Measurements from ENCODE around the gene ACAN.
A peak's percentile ranks its signal among the peaks of the same experiment; 100 is the strongest.

ACAN gene

DNA sequence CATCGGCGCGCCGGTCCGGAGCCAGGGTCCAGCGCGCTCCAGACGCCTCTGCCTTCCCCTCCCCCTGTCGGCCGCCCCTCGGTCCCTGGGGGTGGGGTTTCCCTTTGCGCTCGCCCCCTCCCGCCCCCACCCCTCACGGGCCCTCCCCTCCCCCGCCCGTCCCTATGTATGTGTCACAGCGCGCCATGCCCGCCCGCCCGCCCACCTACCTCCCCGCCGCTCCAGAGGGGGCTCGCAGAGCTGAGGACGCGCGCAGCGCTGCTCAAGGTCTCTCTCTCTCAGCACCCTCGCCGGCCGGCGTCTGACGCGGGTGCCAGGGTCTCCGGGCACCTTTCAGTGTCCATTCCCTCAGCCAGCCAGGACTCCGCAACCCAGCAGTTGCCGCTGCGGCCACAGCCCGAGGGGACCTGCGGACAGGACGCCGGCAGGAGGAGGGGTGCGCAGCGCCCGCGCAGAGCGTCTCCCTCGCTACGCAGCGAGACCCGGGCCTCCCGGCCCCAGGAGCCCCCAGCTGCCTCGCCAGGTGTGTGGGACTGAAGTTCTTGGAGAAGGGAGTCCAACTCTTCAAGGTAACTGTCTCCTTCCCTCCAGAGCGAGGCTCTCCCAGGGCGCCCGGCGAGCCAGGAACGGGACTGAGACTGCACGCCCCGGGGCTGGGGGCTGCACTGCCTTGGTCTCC is at the start of gene ACAN:
Gene ACAN, plus strand, starts transcription at position 196 of the 679 bp plus-strand sequence. CDS start 32,771 bp downstream, outside the sequence.
- no peak for DNase-seq

GRCh38 chr15:88756521-88756920 is 46.7 kb upstream of the ACAN start:
- no peak for DNase-seq

- DNase-seq: no peak
These were observed 46.3 kb upstream of the ACAN start for GRCh38 chr15:88756921-88757320.

GRCh38 chr15:88759872-88760271 is 43.4 kb upstream of the ACAN start:
- no peak for DNase-seq

DNA sequence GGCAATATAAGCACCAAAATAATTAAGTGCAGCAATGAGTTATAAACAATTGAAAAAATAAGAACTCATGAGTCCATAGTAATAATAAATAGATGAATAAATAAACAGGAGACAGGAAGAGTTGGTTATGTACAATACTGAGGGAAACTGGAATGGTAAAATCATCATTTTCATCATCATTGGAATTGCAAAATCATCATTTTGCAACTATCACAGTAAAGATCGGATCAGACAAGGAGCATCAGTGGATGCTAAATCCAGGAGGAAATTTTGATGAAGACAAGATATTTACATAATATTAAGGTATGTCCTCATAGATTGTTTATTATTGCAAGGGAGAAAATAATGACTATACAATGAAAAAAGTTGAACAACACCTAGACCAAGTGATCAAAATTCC is 38.8 kb upstream of the ACAN start:
- DNase-seq: no peak

DNA sequence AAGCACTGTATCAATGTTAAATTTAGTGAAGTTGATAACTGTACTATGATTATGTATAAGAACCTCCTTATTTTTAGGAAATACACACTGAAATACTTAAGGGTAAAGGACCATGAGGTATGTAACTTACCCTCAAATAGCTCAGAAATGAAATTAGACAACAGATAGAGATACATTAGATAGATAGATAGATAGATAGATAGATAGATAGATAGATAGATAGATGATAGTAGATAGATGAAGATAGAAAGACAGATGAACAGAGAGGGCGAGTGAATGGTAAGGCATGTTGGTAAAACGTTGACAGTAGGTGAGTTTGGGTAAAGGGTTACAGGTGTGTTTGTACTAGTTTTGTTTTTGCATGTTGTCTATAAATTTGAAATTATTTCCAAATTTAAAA is 38.0 kb upstream of the ACAN start:
- no peak for DNase-seq

- DNase-seq: no peak
These were observed 33.9 kb upstream of the ACAN start for GRCh38 chr15:88769161-88769971.

GRCh38 chr15:88775776-88776175 is 27.5 kb upstream of the ACAN start:
- DNase-seq: no peak

DNA sequence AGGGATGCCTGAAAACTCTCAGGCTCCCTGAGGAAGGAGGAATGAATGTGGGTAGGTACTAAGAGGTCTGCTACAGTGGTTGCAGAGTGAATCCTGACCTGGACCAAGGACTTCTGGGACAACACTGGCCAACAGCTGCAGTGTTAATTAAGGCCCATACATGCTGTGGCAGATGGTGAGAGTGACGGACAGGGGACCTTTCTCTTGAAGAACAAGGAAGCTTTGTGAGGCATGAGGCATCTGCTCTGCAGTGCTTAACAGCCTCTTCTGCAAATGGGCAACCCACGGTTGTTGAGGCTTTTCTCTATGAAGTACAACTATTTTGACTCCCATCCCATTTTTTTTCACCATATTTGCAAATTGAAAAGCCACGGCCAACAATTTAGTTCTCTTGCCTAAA is 26.6 kb upstream of the ACAN start:
- DNase-seq: peak in 1 of 2 experiments; percentile 71

GRCh38 chr15:88779944-88780343 is 23.3 kb upstream of the ACAN start:
- DNase-seq: no peak

DNA sequence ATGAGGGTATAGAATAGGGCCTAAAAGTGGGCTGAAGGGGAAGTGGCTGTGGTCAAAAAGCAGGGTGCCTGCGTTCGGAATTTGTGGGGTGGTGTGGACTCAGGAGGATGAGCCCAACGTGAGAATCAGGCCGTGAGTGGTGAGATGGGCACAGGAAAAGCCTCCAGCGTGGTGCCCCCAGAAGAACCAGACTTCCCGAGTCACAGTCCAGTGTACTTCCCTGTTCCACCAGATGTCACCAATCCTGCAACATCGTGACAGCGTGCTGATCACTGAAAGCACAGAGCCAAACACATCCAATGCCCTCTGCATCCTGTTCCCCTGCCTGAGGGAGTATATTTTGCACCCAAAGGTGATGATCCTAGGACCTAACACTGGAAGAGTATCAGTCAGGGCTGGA is 20.8 kb upstream of the ACAN start:
- DNase-seq: peak in 1 of 2 experiments; percentile 4

DNA sequence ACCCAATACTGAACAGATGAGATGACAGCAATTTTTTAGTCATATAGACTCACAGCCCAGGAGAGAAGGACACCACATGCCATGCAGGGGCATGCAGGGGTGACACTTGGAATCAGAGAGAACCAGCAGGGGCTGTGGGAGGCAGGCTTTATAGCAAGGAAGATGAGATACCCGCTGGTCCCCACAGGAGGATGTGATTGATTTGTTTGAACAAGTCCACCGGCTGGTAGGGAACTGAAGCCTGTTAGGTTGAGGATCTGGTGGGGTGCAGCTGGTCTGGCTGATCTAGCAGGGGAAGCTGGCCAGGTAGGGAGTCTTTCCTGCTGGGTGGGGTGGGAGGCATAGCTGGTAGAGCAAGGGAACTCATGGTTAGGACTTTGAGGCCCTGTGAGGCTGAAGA is 18.0 kb upstream of the ACAN start:
- no peak for DNase-seq

DNA sequence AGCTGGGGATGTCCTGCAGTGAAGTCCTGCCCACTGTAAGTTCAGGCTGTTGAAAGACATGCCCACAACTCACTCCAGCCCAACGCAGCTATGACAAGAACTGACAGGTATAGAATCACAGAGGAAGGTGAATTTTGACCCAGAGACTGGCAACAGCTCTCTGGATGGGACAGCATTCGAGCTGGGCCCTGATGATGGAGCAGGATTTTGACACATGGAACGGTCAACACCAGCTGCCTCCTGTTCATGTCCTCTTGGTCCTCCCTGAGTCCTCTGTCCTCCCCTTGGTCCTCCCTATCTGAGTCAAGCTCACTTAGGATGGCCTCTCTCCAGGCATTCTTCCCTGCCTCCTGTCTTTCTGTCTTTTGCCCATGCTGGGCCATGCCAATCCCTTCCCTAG is 15.2 kb upstream of the ACAN start:
- no peak for DNase-seq

- no peak for DNase-seq
These were observed 14.4 kb upstream of the ACAN start for GRCh38 chr15:88788816-88789215.

- DNase-seq: no peak
These were observed 12.8 kb upstream of the ACAN start for GRCh38 chr15:88790486-88790885.

DNA sequence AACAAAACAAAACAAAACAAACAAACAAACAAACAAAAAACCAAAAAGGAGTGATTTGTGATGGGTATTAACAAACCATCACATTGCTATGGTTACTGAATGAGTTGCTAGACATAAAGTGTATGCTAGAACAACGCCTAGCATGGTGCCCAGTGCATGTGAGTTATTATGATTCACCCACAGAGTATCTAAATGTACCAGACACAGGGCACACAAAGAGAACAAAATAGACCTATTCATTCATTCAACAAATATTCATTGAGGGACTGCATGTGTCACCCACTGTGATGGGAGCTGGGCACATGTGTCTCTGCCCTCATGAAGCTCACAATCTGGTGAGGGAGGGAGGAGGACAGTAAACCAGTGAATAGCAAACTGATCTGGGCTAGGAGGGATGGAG is 11.6 kb upstream of the ACAN start:
- no peak for DNase-seq

- DNase-seq: no peak
These were observed 10.6 kb upstream of the ACAN start for GRCh38 chr15:88792342-88793282.

GRCh38 chr15:88794001-88794400 is 9.2 kb upstream of the ACAN start:
- peak in 1 of 2 experiments; percentile 50 for DNase-seq

DNA sequence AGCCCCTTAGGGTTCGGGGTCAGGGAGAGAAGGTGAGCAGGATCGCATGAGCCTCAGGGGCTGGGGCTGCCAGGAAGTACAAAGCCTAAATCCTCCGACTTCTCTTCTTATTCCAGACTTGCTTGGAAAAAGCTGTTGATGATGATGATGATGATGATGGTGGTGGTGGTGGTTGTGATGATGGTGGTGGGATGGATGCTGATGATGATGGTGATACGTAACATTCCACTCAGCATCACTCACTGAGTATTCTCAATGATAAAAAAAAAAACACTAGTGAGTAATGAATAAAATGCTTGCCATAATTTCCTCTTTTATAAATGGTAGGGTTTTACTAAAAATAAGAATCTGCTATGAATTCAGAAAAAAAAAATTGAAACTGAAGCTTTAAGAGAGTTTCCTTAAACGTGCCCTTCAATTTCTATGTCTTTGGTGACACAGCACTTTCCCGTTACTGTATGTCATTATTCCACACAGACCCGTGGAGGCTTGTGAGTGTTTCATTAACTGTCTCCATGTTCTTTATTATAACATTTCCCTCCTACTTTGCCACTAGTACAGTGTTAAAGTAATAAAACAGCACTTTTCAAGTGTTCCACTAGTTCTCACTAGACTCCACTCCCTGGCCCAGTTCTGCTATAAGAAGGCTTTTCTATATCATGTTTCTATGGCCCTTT is 5.4 kb upstream of the ACAN start:
- no peak for DNase-seq

GRCh38 chr15:88799341-88799740 is 3.9 kb upstream of the ACAN start:
- DNase-seq: no peak

- no peak for DNase-seq
These were observed 3.2 kb upstream of the ACAN start for GRCh38 chr15:88800026-88800425.

DNA sequence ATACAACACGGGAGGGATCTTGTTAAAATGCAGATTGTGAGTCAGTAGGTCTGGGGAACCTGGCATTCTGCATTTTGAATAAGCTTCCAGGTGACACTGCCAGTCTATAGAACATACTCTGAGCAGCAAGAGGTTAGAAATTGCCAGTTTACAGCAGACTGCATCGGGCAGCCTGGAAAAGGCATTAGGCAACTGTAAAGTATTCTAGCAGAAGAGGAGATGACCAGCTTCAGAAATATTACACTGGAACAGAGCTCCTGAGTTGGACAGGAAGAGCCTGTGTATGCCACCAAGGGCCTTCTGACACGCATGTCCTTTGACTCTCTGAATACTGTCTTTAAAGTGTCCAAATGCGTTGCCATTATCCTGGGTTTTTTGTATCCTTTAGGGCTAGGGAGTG is 2.5 kb upstream of the ACAN start:
- DNase-seq: no peak
